ENCODE measurements around the gene EIF1AD.

Gene EIF1AD

DNA sequence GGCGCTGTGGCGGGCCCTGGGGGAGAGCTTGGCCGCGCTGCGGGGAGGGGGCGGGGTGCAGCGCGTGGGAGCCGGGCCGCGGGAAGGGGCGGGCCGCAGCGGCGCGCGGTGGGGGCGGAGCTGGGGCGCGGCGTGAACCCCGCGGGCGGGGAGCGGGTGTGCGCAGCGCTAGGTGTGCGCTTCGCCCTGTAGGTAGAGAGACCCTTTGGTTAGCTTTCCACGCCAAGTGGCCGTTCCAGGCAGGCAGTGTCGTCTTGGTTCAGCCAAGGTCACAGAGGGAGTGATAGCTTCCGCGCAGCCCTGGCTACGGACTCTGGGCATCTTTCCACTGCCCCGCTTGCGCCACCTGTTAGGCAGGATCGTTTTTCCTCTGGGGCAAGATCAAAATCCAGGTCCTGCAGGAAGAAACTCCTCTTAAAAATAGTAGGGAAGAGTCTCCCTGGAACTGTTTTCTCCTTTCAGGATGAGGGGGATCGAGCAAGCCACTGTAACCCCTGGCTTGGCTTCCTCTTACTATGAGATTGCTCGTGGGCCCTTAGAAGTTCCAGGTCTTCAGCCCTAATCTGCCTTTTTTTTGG is 780 bp upstream of the EIF1AD start:
- no peak for FAIRE-seq

DNA sequence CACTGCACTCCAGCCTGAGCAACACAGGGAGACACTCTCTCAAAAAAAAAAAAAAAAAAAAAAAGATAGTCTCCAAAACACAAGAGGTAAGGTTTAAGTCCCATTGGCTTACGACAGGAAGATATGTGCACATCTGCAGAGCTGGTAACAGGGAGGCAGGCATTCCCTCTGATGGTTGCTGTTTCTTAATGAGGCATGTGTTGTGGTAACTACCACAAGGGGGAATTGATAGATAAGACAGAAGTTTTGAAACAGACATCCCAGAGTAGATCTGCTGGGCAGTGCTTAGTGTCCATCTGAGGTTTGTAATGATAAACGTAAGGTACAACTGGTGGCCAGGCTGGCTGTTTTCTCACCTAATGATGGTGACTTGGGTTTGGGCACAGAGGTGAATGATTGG is 4.7 kb downstream of the EIF1AD start:
- FAIRE-seq = no peak

DNA sequence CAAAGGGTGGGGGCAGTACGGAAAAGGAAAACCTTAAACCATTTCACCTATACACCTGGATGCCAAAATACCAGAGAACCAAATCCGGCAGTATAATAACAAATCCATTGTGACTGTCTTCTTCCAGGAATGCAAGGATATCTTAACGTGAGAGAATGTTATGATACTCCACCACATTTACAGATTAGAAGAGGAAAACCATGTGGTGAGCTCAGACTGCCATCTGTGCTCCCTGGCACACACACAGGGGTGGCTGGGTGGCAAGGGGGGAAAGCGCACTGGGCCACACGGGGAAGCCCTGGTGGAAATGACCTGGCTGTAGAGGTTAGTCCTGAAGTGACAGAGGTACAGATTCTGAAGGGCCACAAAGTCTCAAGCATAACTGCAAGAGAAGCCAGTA is 9.9 kb downstream of the EIF1AD start:
- no peak for FAIRE-seq

DNA sequence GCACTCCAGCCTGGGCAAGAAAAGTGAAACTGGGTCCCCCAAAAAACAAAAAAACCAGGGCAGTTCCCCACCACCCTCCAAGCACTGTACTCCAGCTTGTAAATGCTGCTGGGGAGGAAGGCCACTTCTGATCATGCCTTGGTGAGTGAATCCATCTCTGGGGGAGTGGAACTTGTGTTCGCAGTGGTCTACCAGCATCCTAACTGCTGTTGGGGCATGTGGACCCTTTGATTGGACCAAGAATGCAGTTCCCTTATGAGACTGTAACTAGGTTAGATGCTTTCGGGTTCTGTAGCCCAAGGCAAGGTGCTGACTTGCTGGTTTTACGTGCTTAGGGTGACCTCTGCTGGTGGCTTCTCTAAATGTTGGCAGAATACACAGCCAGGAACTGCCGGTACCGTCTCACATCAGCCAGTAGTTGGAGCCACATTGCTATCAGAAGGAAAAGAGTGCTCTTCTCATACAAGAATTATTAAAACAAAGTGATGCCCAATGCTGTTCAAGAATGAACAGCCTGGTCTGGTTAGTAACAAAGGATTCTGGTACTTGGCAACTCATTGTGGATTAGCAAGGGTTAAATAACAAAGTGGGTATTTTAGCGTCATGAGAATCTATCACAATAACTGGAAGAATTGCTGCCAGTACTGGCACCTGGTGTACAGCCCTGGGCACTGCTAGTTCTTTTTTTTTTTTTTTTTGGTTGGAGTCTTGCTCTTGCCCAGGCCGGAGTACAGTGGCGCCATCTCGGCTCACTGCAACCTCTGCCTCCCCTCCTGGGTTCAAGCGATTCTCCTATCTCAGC is 13.0 kb downstream of the EIF1AD start:
- FAIRE-seq = peak; percentile 83

DNA sequence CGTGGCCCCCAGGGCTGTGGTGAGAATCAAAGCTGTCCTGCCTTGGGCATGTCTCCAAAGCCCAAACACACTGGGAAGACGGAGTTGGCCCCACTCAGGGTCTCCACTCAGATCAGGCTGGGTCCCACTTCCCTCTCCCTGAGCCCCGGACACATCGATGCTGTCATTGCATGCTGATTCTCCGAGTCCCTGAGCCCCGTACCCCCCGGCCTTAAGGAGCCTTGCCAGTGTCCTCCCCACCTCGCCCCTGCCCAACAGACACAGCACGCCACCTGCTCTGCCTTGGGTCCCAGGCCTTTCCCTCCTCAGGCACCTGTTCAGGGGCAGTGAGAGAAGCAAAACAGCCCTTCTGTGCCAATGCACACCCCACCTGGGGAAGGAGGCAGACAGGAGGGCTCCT is 14.6 kb downstream of the EIF1AD start:
- no peak for FAIRE-seq

DNA sequence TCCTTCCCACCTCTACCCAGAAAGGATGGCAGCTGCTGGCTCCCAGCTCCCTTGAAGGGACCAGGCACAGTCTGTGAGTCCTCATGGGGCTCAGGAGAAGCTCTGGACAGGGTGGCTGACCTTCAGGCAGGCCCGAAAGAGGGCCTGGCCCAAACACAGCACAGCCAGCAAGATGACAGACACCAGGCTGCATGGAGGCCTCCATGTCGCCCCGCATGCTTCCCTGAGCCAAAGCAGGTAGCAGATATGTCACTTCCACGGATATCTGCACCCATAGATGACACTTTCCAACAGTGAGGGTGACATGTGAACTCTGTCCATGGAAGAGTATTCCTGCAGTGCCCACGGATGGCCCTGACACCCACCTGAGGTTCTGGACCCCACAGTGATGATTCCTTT is 18.4 kb downstream of the EIF1AD start:
- no peak for FAIRE-seq

DNA sequence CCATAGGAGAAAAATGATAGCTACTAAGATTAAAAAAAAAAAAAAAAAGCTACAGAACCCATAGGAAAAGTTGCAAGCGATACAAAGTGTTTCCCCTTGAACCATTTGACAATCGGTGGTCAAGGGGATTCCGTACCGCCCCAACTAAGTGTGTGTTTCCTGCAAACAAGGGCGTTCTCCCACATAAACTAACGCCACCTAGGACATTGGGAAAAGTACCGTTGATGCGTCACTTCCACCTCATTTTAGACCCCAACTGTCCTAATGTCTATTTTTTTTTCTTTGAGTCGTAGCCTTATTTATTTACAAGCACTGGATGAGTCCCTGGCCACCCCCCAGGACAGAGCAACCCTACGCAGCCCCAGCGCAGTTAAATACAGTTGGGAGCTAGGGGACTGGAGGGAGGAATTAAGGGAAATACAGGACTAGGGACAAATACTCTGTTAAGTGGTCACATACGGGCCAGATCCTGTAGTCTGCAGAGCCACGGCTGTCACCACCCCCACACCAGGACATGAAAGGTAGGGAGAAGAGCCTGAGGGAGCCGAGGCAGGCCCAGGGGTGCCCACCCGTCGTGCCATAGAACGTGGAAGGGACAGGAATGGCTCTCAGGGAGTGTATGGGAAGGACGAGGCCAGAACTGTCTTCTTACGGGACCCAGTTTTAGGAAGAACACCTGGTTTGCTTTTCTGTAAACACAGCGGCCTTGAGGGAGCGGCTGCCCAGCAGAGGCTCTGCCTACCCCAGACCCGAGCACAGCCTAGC is 19.0 kb downstream of the EIF1AD start:
- FAIRE-seq = no peak

DNA sequence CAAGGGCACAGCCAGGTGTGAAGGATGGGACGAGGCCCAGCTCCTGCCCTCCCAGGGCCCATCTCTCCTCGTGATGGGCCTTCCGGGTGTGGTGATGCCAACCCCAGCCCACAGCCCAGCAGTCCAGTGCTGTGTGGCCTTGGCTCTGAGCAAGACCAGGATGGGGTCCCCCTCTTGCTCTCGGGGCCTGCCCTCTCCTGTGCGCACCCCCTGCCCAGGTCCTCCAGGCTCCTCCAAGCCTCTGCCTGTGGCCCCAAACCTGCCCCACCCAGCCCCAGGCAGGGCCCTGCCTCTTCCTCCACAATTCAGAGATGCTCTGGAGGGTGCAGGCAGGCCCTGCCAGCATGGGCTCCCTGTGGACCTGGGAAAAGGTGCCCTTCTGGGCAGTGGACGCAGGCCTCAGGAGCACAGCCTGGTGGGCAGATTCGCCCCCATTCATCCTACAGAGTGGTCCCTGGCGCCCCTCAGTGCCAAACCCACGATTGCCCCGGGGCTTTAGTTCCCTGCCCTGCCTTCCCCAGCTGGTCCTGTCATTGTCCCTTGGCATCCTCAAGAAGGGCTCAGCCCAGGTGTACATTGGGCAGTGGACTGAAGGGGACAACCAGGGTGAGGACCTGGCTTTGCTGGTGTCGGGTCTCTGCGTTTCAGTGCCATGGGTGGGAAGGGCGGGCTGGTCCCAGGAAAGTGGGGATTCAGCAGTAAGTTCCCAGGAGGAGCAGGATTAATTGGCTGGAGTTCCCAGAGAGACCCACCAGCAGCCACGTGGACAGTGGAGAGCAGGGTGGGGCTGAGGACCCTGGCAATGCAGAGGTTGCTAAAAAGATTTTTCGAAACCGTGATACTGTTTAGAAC is 19.8 kb downstream of the EIF1AD start:
- FAIRE-seq = no peak

DNA sequence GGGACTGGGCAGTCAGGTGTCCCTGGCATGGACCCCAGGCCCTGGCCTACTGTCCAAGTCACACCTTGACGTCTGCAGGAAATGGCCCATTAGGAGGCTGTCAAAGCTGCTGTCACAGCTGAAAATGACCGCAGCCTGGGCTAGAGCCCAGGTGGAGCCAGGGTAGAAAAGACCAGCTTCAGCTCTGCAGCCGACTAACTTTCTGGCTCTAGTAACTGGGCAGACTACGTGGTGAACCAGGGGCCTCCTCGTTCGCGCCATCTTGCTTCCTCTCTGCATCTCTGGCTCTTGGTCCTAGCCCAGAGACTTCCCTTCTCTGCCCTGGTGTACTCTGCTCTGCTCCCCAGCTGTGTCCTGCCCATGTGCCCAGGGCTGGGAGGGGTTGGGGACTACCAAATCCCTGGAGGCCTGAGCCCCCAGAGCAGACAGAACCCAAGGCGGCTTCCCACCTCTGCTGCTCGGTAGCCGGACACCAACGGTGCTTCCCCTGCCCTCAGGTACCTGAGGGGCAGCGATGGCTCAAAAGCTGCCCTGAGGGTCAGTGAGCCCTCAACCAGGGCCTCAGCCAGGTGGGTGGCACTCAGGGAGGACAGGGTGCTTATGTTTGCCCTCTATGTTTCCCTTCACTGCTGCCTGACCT is 20.7 kb downstream of the EIF1AD start:
- no peak for FAIRE-seq

DNA sequence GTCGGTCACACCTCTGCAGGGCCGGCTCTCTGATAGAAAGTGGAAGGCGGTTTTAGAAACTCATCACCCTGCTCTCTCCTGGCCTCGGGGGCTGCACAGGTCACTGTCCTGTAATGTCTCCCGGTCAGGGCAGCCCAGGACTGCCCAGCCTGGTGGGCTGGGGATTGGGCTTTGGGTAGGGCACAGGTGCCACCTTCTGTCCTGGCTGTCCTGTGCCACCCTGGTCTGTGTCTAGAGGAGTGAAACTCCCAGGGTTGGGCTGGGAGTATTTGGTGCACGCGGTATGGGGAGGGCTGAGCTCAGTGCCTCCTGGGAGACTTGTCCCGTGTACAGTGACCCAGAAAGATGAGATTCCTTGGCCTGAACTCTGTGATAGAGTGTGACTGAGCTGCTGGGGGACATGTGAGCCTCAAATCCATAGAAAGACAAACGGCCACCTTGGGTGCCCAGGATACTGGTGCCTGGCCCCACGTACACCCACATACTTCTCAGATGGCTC is 22.6 kb downstream of the EIF1AD start:
- no peak for FAIRE-seq

DNA sequence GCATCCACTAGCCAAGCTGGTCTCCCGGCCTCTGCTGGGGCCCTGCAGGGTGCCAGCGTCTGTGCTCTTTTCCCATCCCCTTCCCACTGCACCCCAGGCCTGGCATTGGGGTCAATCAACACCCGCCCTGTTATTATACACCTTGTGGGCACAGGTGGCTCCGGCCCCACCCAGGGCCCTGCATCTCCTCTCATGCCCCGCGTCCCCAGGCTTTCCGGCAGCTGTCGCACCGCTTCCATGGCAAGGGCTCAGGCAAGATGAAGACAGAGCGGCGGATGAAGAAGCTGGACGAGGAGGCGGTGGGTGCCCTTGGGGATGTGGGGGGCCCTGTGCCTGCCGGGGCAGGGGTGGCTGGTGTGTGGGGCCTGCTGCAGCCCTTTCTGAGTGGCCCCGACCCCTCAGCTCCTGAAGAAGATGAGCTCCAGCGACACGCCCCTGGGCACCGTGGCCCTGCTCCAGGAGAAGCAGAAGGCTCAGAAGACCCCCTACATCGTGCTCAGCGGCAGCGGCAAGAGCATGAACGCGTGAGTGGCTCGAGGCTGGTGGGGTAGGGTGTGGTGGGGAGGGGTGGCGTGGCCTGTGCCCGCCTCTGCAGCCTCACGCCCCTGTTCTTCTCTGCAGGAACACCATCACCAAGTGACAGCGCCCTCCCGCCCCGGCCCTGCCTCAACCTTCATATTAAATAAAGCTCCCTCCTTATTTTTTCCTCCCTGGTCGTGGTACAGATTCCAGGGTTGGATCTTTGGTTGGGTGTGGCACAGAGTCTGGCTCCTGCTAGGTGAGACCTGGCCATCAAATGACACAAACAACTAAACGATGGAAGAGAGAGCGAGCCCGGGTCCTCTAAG is 23.3 kb downstream of the EIF1AD start:
- FAIRE-seq = no peak

DNA sequence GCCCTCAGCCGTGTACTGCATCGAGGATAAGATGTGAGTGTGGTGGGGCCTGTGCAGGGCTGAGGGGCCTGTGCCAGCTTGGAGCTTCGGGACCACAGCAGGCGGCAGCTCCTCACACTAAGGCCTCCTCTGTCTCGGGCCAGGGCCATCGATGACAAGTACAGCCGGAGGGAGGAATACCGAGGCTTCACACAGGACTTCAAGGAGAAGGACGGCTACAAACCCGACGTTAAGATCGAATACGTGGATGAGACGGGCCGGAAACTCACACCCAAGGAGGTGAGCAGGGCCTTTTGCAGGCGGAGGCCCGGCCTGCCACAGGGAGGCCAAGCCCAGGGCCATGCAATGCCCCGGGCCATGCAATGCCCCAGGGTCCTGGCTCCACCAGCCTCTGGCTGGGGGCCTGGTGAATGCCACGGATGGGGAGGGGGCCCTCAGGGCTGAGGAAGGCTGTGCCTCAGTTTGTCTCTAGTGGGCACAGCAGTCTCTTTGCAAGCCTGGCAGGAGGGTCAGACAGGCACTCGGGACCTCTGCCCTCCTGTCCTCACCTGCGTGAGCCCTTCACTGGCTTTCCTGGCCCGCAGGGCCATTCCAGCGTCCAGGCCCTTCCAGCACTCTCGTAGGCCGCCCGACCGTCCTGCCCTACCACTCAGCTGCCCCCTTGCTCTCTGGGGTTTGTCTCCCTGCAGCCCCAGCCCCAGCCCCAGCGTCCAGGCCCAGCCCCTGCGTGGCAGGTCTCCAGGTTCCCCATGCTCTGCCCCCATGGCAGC is 24.2 kb downstream of the EIF1AD start:
- FAIRE-seq = no peak

DNA sequence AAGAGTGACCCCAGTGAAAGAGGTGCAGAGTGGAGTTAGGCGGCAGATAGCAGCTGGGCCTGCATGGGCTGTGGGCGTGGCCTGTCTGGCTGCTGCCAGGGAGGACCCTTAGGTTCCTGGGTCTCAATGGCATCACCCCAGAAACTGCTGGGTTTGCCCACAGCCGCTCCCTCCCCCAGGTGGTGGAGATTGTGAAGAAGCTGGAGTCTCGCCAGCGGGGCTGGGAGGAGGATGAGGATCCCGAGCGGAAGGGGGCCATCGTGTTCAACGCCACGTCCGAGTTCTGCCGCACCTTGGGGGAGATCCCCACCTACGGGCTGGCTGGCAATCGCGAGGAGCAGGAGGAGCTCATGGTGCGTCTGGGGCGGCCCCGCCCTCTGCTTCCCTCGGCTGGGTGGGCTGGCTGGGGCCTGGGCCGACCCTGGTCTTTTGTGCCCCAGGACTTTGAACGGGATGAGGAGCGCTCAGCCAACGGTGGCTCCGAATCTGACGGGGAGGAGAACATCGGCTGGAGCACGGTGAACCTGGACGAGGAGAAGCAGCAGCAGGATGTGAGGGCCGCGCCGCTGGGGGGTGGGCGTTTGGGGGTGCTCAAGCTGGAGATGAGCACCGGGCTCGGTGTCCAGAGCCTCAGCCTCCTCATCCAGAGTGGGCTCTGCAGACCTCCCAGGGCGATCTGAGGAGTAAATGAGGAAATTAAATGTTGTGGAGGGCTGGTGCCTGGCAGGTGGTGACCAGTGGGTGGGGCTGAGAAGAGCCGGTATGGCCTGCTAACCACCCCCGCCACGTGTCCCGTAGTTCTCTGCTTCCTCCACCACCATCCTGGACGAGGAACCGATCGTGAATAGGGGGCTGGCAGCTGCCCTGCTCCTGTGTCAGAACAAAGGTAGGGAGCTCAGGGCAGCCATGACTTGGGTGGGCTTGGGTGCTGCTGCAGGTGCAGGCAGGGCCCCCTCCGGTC is 25.5 kb downstream of the EIF1AD start:
- FAIRE-seq = no peak

DNA sequence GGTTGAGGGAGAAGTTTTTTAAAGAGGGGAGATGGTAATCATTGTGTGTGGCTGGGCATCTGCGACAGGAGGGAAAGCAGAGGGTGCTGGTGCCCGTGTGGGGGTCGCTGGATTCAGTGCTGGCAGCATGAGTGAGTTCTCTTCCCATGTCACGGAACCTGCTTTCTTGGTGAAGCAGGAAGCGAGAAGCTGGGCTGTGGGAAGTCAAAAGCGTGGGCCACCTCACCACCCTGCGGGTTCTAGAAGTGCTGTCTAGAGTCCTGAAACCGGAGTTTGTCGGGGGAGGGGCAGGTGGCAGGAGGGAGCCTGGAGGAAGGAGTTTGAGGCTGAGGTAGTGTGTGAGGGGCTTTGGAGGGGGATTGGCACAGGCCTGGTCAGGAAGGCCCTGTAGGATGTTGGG is 26.2 kb downstream of the EIF1AD start:
- no peak for FAIRE-seq

DNA sequence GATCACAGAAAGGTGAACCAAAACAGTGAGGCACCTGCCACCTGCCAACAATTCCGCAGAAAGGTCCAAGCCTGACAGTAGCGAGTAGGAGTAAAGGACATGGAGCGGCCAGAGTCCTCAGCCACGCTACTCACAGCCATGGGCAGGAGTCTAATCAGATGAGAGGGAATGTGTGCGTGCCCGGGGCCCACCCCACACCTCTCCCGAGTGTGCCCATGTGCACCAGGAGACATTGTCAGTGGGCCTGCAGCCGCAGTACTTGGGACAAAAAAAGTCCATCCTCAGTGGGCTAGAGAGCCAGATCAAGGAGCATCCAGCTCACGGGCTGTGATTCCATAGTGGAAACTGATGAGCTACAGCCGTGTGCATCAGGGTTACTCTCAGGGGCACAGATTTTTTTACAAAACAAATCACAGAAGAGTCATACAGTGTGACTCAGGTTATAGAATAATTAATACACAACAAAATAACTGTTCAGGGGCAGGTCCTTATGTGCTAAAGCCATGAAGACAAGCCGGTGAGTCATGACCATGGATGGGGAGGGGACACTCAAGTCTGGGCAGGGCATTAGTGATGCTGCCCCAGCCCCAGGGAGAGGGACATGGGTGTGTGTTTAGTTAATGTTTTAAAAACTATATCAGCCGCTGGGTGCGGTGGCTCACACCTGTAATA is 28.4 kb downstream of the EIF1AD start:
- FAIRE-seq = no peak

DNA sequence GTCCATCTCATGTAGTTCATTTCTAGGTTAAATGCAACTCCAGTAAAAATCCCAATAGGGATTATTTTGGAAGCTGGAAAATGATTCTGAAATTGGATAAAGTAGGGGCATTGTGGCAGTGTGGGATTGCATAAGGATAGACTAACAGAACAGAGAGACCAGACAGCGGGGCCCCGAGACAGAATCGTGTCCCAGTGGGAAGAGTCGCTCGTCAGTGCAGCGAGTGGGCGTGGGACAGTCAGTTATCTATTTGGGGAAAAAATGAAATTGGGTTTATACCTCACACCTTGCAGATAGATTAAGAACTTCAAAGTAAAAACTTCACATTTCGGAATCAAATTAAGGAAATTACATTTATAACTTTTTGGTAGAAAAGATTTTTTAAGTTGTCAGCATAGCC is 29.8 kb downstream of the EIF1AD start:
- FAIRE-seq = no peak

DNA sequence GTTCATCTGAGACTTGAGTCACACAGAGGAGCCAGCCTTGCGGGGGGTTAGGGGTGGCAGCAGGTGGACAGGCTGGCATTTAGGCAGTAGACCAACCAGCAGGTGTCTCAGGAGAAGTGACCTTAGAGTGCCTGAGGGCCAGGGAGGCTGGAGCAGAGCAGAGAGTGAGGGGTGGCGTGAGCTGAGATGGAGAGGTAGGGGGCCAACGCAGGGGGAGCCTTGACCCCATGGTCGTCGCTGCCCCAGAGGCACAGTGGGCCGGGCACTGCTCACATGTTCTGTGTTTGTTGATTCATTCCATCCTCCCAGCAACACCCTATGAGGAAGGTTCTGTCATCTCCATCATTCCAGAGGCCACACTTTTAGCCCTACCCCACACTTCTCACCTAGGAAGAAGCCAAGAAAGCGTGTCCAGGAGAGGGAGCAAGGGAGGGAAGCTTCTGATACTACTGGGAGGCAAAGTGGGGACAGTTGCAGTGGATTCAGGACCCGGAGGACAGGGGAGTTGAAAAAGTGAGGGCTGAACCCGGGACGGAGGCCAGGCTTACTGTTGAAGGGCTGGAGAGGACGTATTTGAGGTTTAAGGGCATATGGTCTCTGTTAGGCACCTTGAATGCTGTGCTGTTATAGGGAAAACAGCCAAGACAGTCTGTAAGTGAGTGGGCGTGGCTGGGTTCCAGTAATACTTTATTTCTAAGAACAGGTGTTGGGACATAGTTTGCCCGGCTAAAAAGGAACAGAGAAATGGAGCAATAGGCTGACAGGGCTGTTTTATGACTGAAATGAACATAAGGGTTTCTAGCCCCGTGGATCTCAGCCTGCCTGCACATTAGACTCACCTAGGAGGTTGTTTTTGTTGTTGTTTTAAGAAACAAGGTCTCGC is 33.1 kb downstream of the EIF1AD start:
- FAIRE-seq = no peak
